Measurements from ENCODE around the gene PREP.
"Not testable (repeated sequence)": the region's sequence is repeated elsewhere in the genome, so short reads cannot be mapped to it uniquely, and the experiment has no call there.

The PREP gene

GRCh38 chr6:105272786-105273185 lies 130.1 kb downstream of the PREP start:
- no peak for DNase-seq (ENCODE audit: low read depth in 3 of 3, low spot score in 1 of 3)

- DNase-seq (ENCODE audit: low read depth in 3 of 3, low spot score in 1 of 3), result no peak
These were observed 132.4 kb downstream of the PREP start for GRCh38 chr6:105270511-105270910.

- DNase-seq (ENCODE audit: low read depth in 3 of 3, low spot score in 1 of 3), result no peak
These were observed 133.5 kb downstream of the PREP start for GRCh38 chr6:105269390-105269789.

- no peak for DNase-seq (ENCODE audit: low read depth in 3 of 3, low spot score in 1 of 3)
These were observed 138.9 kb downstream of the PREP start for GRCh38 chr6:105263685-105264610.

- no peak for DNase-seq (ENCODE audit: low read depth in 3 of 3, low spot score in 1 of 3)
These were observed 142.7 kb downstream of the PREP start for GRCh38 chr6:105259913-105260889.

GRCh38 chr6:105258816-105259215 lies 144.1 kb downstream of the PREP start:
- no peak for DNase-seq (ENCODE audit: low read depth in 3 of 3, low spot score in 1 of 3)

- DNase-seq (ENCODE audit: low read depth in 3 of 3, low spot score in 1 of 3), result no peak
These were observed 145.5 kb downstream of the PREP start for GRCh38 chr6:105257340-105257739.

GRCh38 chr6:105256619-105257018 lies 146.3 kb downstream of the PREP start:
- DNase-seq (ENCODE audit: low read depth in 3 of 3, low spot score in 1 of 3), result no peak

- no peak for DNase-seq (ENCODE audit: low read depth in 3 of 3, low spot score in 1 of 3)
These were observed 149.1 kb downstream of the PREP start for GRCh38 chr6:105253787-105254186.

GRCh38 chr6:105251689-105252088 lies 151.2 kb downstream of the PREP start:
- DNase-seq (ENCODE audit: low read depth in 3 of 3, low spot score in 1 of 3), result no peak

- no peak for DNase-seq (ENCODE audit: low read depth in 3 of 3, low spot score in 1 of 3)
These were observed 152.3 kb downstream of the PREP start for GRCh38 chr6:105250533-105250932.

- DNase-seq (ENCODE audit: low read depth in 3 of 3, low spot score in 1 of 3), result no peak
These were observed 159.4 kb downstream of the PREP start for GRCh38 chr6:105243487-105243886.

GRCh38 chr6:105235155-105235554 lies 167.7 kb downstream of the PREP start:
- no peak for DNase-seq (ENCODE audit: low read depth in 3 of 3, low spot score in 1 of 3)

- DNase-seq (ENCODE audit: low read depth in 3 of 3, low spot score in 1 of 3), result not testable (repeated sequence)
These were observed 171.1 kb downstream of the PREP start for GRCh38 chr6:105231771-105232170.

All from stimulated activated CD4-positive, alpha-beta T cell treated with anti-CD3 and anti-CD28 coated beads, TNF-alpha, amount 100 ng/mL, for 1 hour (primary cell).